ENCODE measurements around the gene NOC4L.

GRCh38 chr12:132161796-132162507, 17.7 kb downstream of the NOC4L start:
- no peak for TF ChIP-seq POLR2A (IDR thresholded peaks at IDR 0.05)
- TF ChIP-seq, protein P1, sequence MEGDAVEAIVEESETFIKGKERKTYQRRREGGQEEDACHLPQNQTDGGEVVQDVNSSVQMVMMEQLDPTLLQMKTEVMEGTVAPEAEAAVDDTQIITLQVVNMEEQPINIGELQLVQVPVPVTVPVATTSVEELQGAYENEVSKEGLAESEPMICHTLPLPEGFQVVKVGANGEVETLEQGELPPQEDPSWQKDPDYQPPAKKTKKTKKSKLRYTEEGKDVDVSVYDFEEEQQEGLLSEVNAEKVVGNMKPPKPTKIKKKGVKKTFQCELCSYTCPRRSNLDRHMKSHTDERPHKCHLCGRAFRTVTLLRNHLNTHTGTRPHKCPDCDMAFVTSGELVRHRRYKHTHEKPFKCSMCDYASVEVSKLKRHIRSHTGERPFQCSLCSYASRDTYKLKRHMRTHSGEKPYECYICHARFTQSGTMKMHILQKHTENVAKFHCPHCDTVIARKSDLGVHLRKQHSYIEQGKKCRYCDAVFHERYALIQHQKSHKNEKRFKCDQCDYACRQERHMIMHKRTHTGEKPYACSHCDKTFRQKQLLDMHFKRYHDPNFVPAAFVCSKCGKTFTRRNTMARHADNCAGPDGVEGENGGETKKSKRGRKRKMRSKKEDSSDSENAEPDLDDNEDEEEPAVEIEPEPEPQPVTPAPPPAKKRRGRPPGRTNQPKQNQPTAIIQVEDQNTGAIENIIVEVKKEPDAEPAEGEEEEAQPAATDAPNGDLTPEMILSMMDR (IDR thresholded peaks at IDR 0.05): no peak

All from body of pancreas (tissue), 4 donors.